ENCODE results near the gene OLFM3.

OLFM3 gene

GRCh38 chr1:101974599-101975274 lies 22.0 kb downstream of the OLFM3 start:
- TF ChIP-seq EGR1 (IDR thresholded peaks at IDR 0.05) (no peak), NFIC (IDR thresholded peaks at IDR 0.05) (no peak), FOXM1 (IDR thresholded peaks at IDR 0.05; ENCODE audit: borderline replicate concordance, low read depth) (no peak), REST (IDR thresholded peaks at IDR 0.05; ENCODE audit: low read depth) (no peak), EP300 (IDR thresholded peaks at IDR 0.05; ENCODE audit: borderline replicate concordance) (no peak), ZBTB7A (IDR thresholded peaks at IDR 0.05; ENCODE audit: low read depth) (no peak), MAX (IDR thresholded peaks at IDR 0.05) (no peak), CEBPB (IDR thresholded peaks at IDR 0.05) (no peak), TEAD4 (IDR thresholded peaks at IDR 0.05) (no peak)

- TF ChIP-seq RAD21 (IDR thresholded peaks at IDR 0.05; ENCODE audit: low read depth): no peak
- TF ChIP-seq USF1 (IDR thresholded peaks at IDR 0.05): no peak
- no peak for TF ChIP-seq MAX (IDR thresholded peaks at IDR 0.05)
- TF ChIP-seq FOXM1 (IDR thresholded peaks at IDR 0.05; ENCODE audit: borderline replicate concordance, low read depth): no peak
- TF ChIP-seq TAF1 (IDR thresholded peaks at IDR 0.05; ENCODE audit: low read depth): no peak
These were observed 25.4 kb downstream of the OLFM3 start for GRCh38 chr1:101971304-101971703.

- TF ChIP-seq FOXM1 (IDR thresholded peaks at IDR 0.05; ENCODE audit: borderline replicate concordance, low read depth) (no peak), USF1 (IDR thresholded peaks at IDR 0.05) (no peak), EP300 (IDR thresholded peaks at IDR 0.05; ENCODE audit: borderline replicate concordance) (no peak), REST (IDR thresholded peaks at IDR 0.05; ENCODE audit: low read depth) (no peak), TEAD4 (IDR thresholded peaks at IDR 0.05) (no peak), MAX (IDR thresholded peaks at IDR 0.05) (no peak), YY1 (IDR thresholded peaks at IDR 0.05; ENCODE audit: low read depth) (no peak), EGR1 (IDR thresholded peaks at IDR 0.05) (no peak), CREB1 (IDR thresholded peaks at IDR 0.05; ENCODE audit: low read depth) (no peak), NFIC (IDR thresholded peaks at IDR 0.05) (no peak), RAD21 (IDR thresholded peaks at IDR 0.05; ENCODE audit: low read depth) (no peak), TCF12 (IDR thresholded peaks at IDR 0.05; ENCODE audit: low read depth) (no peak)
These were observed 28.9 kb downstream of the OLFM3 start for GRCh38 chr1:101967871-101968270.

- TF ChIP-seq NFIC (IDR thresholded peaks at IDR 0.05): no peak
- no peak for TF ChIP-seq ZBTB7A (IDR thresholded peaks at IDR 0.05; ENCODE audit: low read depth)
- no peak for TF ChIP-seq YY1 (IDR thresholded peaks at IDR 0.05; ENCODE audit: low read depth)
- TF ChIP-seq CEBPB (IDR thresholded peaks at IDR 0.05): no peak
- TF ChIP-seq CREB1 (IDR thresholded peaks at IDR 0.05; ENCODE audit: low read depth): no peak
- no peak for TF ChIP-seq REST (IDR thresholded peaks at IDR 0.05; ENCODE audit: low read depth)
- no peak for TF ChIP-seq TCF12 (IDR thresholded peaks at IDR 0.05; ENCODE audit: low read depth)
- no peak for TF ChIP-seq MAX (IDR thresholded peaks at IDR 0.05)
- TF ChIP-seq EP300 (IDR thresholded peaks at IDR 0.05; ENCODE audit: borderline replicate concordance): no peak
- no peak for TF ChIP-seq TAF1 (IDR thresholded peaks at IDR 0.05; ENCODE audit: low read depth)
- TF ChIP-seq RAD21 (IDR thresholded peaks at IDR 0.05; ENCODE audit: low read depth): no peak
- TF ChIP-seq EGR1 (IDR thresholded peaks at IDR 0.05): no peak
- no peak for TF ChIP-seq TEAD4 (IDR thresholded peaks at IDR 0.05)
- no peak for TF ChIP-seq USF1 (IDR thresholded peaks at IDR 0.05)
- no peak for TF ChIP-seq FOXM1 (IDR thresholded peaks at IDR 0.05; ENCODE audit: borderline replicate concordance, low read depth)
These were observed 31.4 kb downstream of the OLFM3 start for GRCh38 chr1:101965341-101965740.

All from Ishikawa (cell line).